CD4-positive, alpha-beta T cell treated with Interleukin-1 beta for 1 hour (primary cell): ENCODE measurements around the gene ZBTB16.

Experiments
- DNase-seq, 2 donors: peaks; one replicate each; pipeline ENCODE4 v3.0.0-alpha.2; 2020 to 2022

The ZBTB16 gene

GRCh38 chr11:114132944-114133394 lies 73.5 kb downstream of the ZBTB16 start:
- no peak for DNase-seq

- DNase-seq, result no peak
Observed at GRCh38 chr11:114133548-114134329, 74.2 kb downstream of the ZBTB16 start.

DNA sequence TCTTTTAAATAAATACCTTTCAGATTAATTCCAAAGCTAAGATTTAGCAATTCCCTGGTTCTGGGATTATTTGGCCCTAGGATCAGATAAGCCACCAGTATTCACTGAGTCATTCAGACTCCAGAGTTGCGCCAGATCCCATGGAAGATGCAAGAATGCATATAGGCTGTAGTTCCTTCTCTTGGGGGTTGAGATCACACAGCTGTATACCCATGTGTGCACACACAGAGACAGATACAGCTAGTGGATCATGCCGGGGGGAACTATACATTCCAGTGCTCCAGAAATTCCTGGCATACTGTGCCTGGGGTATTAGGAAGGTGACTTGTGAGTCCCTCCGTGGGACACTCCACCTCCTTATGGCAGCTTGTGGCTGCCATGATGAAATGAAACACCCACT lies 75.4 kb downstream of the ZBTB16 start:
- no peak for DNase-seq

DNA sequence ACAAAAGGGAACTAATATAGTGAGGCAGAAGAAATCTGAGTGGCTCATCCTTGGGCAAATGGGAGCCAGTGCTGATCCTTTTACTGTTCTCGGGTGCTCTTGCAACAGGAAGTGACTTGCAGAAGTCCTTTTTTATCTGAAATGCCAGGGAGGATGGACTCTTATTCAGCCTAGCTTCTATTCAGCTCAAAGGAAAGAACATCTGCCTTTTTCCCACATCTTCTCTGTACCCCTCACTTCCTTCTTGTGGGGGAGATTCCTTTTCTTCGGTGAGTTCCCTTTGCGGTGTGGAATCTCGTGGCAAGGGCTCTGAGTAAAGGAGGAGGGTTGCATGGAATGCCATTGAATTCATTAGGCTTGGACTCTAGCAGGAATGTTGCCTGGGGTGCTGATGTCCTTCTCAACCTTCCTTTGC lies 76.2 kb downstream of the ZBTB16 start:
- peak in 1 of 2 donors; percentile 32 for DNase-seq

DNA sequence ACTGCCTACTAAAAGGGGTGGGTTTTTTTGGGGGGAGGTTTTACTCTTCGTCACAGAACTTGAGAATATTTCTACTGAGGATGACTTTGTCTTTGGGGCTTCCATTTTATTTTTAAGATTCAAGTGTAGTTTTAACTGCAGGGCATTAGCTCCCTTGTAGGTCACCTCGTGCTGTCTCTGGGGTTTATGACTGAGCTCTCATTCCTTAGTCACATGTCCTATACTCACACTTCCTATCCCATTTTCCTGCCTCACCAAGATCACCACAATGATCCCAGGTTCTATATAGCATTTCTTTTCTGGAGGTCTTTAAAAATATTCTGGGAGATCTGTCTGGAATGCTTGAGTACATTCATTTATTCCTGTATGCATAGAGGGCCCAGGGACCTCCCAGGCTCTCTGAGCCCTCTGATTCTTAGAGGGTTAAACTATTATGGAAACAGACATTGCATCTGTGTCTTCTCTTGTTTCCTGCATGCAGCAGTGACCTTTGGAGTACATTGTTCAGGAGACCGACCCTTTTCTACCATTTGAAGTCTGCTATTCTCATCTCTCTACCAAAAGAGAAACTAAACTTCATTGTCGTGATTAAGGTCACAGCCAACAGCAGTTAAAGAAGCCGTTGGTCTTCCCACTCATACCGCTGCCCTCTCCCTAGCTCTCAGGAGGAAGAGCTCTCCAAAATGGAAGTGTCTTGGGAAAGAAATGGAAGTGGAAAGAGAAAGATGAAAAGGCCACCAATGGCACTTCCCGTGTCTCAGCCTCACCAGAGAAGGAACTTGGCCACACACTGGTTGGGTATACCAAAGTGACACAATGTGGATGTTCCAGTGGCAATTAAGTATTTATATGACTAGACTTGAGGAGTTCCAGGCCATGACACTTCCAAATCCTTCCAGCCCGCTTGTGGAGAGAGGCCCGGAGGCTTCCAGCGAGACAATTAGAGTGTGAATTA lies 77.5 kb downstream of the ZBTB16 start:
- DNase-seq, result no peak

- no peak for DNase-seq
Observed at GRCh38 chr11:114137838-114138237, 78.3 kb downstream of the ZBTB16 start.

- no peak for DNase-seq
Observed at GRCh38 chr11:114138411-114138810, 78.9 kb downstream of the ZBTB16 start.

DNA sequence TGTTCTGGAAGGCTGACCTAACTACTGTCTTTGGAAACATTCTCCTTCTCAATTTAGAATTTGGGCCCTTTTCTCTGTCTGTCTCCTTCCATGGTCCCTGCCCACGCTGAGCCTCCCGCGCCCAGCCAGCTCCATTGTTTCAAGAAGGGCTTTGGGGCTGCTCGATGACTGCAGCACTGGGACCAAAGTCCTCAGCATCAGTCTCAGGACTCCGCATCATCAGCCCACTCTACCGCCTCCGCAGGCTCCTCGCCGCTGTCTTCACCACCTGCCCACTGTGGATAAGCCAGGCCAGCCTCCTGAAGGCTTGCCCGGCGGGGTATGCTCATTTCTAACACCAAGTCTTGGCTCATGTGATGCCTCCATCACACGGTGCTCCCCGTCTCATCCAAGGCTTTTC lies 81.3 kb downstream of the ZBTB16 start:
- no peak for DNase-seq

GRCh38 chr11:114141863-114142580 lies 82.5 kb downstream of the ZBTB16 start:
- DNase-seq, result no peak

DNA sequence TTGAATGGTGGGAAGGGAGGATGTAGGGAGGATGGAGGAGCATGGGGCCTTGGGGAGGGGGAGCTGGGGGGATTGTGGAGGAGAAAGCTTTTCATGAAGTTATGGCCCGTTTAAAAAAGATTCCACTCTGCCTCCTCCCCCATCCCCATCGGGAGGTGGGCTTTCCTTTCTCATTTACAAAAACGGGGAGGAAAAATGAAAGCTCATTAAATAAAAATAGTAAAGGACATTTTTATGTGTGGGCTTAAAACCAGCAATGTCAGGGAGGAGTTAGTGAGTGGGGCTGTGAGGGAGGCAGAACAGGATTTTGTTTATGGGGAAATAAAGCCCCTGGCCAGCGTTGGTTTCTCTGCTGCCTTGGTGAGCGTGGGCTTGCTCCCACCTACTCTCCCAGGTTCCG lies 83.2 kb downstream of the ZBTB16 start:
- DNase-seq, result no peak

- no peak for DNase-seq
Observed at GRCh38 chr11:114145166-114145775, 85.8 kb downstream of the ZBTB16 start.

DNA sequence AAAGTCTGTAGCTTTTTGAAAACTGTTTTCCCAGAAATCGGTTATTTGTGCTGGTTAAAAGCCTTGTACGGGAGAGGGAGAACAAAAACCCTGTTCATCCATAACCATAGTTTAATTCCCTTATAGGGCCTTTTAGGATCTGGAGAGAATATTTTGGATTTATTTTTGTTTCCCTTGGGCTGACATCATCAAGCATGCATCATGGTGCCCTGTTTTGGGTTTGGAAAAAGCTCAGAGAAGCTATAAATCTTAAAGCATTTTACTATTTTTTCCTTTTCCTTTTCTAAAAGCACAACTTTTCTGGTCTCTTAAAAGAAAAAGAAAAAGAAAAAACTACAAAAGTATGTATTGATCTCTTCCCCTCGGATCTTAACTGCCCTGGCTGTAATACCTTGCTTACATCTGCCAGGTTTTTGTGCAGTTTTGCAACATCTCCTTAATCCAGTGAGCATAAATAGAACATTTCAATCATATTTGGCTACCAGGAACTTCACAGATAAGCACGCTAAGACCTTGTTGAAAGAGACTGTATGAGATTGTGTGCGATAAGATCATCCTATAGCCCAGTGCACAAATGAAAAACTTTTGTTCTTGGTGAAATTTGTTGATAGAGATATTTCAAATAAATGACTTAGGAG lies 88.0 kb downstream of the ZBTB16 start:
- DNase-seq, result no peak

- no peak for DNase-seq
Observed at GRCh38 chr11:114148013-114148382, 88.5 kb downstream of the ZBTB16 start.

- DNase-seq, result no peak
Observed at GRCh38 chr11:114149689-114150407, 90.3 kb downstream of the ZBTB16 start.

DNA sequence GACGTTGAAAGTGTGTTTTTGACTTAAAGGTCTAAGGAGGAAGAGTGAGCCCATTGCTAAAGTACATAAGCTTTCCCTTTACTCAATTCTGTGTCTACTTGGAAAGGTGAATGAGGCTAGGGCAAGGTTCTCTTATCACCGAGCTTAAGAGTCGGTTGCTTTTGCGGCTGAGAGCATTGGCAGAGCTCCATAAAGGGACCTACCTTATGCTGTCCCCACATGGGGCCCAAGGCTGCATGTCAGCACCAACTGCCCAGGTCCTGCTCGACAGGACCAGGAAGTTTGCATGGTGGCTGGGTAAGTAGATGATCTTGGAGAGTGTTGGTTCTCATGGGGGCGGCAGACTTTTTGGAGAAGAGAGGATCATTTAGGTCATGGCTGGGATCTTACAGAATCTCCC lies 91.2 kb downstream of the ZBTB16 start:
- no peak for DNase-seq

DNA sequence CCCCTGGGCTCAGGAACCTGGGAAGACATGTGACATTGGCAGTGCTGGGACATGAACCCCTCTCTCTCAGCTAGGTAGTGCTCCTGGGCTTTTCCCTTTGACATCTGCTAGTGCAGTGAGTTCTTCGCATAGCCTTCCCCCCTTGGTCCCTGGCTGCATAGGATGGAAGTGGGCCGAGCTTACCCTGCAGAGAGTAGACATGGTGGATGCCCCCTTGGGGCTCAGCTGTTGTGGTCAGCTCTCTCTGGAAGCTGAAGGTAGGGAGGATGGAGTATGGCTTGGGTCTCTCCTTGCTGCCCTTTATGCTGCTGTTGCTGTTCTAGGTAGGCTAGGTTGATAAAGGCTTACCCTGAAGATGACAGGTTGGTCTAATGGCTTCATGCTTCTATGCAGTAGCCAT lies 92.1 kb downstream of the ZBTB16 start:
- no peak for DNase-seq

DNA sequence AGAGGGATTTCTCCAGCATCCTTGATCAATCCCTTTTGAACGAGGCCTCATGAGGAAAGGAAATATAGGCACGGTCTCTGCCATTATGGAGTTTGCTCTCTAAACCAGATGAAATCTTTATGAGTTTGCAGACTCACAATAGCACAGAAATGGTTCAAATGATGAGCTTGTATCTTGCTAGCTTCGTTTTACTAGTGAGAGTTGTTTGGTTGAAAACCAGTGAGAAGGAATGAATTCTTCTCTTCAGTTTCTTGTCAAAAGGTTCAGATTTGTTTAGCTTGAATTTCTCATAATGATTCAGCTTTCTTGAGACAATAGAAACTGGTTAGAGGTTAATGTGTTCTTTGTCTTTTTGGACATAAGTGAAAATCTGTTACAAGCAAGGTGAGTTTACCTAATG lies 92.7 kb downstream of the ZBTB16 start:
- no peak for DNase-seq

DNA sequence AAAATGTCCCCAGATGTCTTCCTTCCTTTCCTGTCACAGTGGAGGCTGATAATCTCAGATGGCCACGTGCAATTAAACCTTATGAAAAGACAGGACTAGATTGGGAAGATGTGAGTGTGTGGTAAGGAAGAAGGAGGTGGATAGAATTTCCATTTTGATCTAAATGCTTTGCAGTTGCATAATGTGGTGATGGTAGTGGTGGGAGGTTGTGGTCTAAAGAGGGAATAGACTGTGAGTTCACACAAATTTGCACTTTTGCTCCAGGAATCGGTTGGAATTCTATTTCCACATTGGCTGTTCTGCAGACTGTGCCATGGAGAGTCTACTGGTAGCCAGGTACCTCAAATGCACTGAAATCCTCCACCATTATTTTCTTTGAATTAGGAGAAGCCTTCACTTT lies 93.3 kb downstream of the ZBTB16 start:
- no peak for DNase-seq

DNA sequence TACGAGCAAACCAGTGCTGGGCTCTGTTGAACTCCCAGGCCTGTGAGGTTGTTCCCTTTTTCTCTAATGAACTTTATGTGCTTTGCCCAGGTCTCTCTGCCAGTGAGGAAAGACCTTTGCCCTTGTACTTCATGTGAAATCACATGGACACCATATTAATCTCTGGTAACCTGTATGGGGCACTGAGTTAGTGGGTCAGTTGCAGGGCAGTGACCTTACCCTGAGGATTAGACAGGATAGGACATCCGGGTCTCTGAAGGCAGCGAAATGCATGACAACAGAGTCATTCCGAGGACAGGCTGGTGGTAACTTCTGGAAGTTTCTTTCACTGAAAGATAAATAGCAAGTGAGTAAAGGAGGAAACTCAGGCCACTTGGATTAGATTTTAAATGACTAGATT lies 93.7 kb downstream of the ZBTB16 start:
- DNase-seq, result no peak

DNA sequence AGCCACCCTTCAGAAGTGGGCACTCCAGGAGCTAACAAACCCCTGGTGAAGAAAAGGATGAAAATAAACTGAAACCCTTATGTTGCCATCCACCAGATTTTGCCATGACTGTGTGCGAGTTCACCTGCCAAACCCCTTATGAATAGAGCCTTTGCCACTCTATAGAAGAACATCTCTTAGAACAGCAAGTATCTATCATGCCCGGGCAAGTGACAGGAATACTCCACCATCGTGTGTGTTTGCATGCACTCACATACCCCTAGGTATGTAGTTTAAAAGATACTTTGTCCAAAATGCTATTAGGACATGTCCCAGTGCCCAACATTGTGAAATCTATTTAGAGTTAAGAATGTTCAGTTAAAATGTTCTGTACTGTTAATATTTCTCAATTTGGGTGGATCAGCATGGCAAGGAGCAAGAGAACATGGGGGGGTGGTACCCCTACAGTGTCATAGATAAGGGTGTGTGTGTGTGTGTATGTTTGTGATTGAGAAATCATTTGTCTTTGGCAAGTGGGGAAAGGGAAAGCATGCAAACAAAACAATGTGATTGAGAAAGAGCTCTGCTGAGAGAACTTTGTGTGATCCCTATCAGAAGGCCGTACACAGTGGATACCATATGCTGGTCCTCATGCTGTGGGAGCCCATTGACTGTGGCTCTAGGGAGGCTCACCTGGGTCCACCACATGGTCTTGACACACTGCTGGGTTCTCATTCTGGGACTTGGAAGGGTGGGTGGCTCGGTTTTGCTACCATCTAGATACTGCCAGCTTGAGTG lies 94.9 kb downstream of the ZBTB16 start:
- peak in 1 of 2 donors; percentile 35 for DNase-seq

DNA sequence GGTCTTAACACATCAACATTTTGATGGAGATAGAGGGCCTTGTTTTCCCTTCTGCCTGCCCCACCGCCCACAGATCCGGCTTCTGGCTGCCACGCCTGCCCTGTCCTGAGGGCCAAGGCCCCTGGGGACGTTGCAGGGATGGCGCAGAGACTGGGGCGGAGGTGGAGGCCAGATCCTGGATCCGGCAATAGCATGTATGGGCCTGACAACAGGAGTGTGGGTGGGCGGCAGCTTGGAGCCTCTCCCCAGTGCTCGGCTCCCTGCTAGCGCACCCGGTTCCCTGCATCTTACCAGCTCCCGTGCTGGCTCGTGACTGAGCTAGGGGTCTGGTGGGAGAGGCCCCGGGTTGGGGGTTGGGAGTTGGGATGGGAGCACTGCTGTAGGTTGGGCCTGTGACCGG lies 95.6 kb downstream of the ZBTB16 start:
- no peak for DNase-seq
